Fibroblast of lung (primary cell): ENCODE data around the gene AKAP13. TPM values are rescaled to one million over a fixed set of nuclear protein-coding genes. Genes with fewer than 3 reads are reported as not detected.

Source experiments
- DNase-seq, 2 donors: peaks; one replicate each; pipeline versions ENCODE4 v3.0.0 to v3.0.0-alpha.2; 2010; ENCODE audit warnings: low read depth in 2 of 2
- H2AFZ ChIP-seq: 2 replicates; pipeline ENCODE4 v1.5.1; 2012; ENCODE audit warnings: low read length, control low read depth, inconsistent platforms
- H3K27ac ChIP-seq: 2 replicates; pipeline ENCODE4 v1.5.1; 2011; ENCODE audit warnings: low read length, control low read depth; ENCODE audit not compliant: insufficient read depth
- H3K27me3 ChIP-seq: 2 replicates; pipeline ENCODE4 v1.5.1; 2011; ENCODE audit warnings: mild to moderate bottlenecking, low read length; ENCODE audit not compliant: control insufficient read depth, insufficient read depth
- H3K36me3 ChIP-seq: 2 replicates; pipeline ENCODE4 v1.5.1; 2011; ENCODE audit warnings: low read length; ENCODE audit not compliant: control insufficient read depth, insufficient read depth
- H3K4me1 ChIP-seq: 2 replicates; pipeline ENCODE4 v1.5.1; 2011; ENCODE audit warnings: low read length; ENCODE audit not compliant: control insufficient read depth, insufficient read depth; ENCODE audit errors: extremely low read depth
- H3K4me2 ChIP-seq: 2 replicates; pipeline ENCODE4 v1.5.1; 2011; ENCODE audit warnings: low read length, control low read depth; ENCODE audit not compliant: insufficient read depth; ENCODE audit errors: extremely low read depth
- H3K4me3 ChIP-seq, 4 experiments: fragments of 200-600 bp in 1 of 4; sonication (generic) in 1 of 4; replicated peaks in 1 of 4; 2 replicates each; pipeline ENCODE4 v1.5.1; 2011 to 2016; ENCODE audit warnings: low read length in 4 of 4, low read depth in 3 of 4, mild to moderate bottlenecking in 3 of 4, control low read depth in 2 of 4, inconsistent platforms in 1 of 4, mixed read lengths in 1 of 4; ENCODE audit not compliant: insufficient read depth in 1 of 4; ENCODE audit errors: control extremely low read depth in 1 of 4
- H3K79me2 ChIP-seq: 2 replicates; pipeline ENCODE4 v1.5.1; 2012; ENCODE audit warnings: mild to moderate bottlenecking, low read length, inconsistent platforms; ENCODE audit not compliant: control insufficient read depth, insufficient read depth
- H3K9ac ChIP-seq: 2 replicates; pipeline ENCODE4 v1.5.1; 2011; ENCODE audit warnings: mild to moderate bottlenecking, low read length, control low read depth; ENCODE audit not compliant: insufficient read depth
- H3K9me3 ChIP-seq: 2 replicates; pipeline ENCODE4 v1.5.1; 2012; ENCODE audit warnings: low read depth, low read length; ENCODE audit not compliant: control insufficient read depth, insufficient read depth
- H4K20me1 ChIP-seq: 2 replicates; pipeline ENCODE4 v1.5.1; 2011; ENCODE audit warnings: low read length; ENCODE audit not compliant: control insufficient read depth, insufficient read depth; ENCODE audit errors: extremely low read depth
- CTCF ChIP-seq, 2 donors: IDR thresholded peaks in 1 of 2; conservative IDR thresholded peaks in 1 of 2; 1 replicate in 1 of 2; 2 replicates in 1 of 2; pipeline ENCODE4 v1.5.1; 2011 to 2012; ENCODE audit warnings: low read length in 2 of 2, control low read depth in 1 of 2, inconsistent platforms in 1 of 2, low read depth in 1 of 2, mild to moderate bottlenecking in 1 of 2
- EZH2 ChIP-seq: IDR thresholded peaks from 2 replicates; pipeline ENCODE4 v1.5.1; 2012; ENCODE audit warnings: low read length, control low read depth, mild to moderate bottlenecking; ENCODE audit errors: missing control alignments
- polyA plus RNA-seq, 2 donors: library from polyadenylated mRNA; depleted of rRNA in 1 of 2; stranded (reverse) in 1 of 2; unstranded in 1 of 2; fragments of >200 nt; gene quantifications; 2 replicates each; pipeline ENCODE4 v1.2.1, GENCODE V29; 2011 to 2012; ENCODE audit warnings: missing spikeins in 1 of 2
- total RNA-seq: library from RNA; depleted of rRNA; stranded (reverse); fragments of >200 nt; gene quantifications from 2 replicates; pipeline ENCODE4 v1.2.1, GENCODE V29; 2014

The AKAP13 gene
- total and polyA plus RNA-seq, 2 donors (not counting 1 experiment from before 2014, with no cell fraction given), result 8.3 to 68.4 TPM

- Histone ChIP-seq H3K4me3 (no peak overlapping the region), H3K27me3 (no peaks in the 10 kb centered on the region), H3K4me2 (no peak overlapping the region)
Observed at GRCh38 chr15:85692321-85692720, 311.9 kb downstream of the AKAP13 start.

GRCh38 chr15:85692873-85693272 is 312.5 kb downstream of the AKAP13 start:
- Histone ChIP-seq H2AFZ (no peak overlapping the region), H3K27ac (no peak overlapping the region), H3K9me3 (no peaks in the 10 kb centered on the region), H3K36me3 (peaks cover 2% of the 10 kb centered on the region), H3K9ac (no peak overlapping the region), H3K79me2 (no peaks in the 10 kb centered on the region), H4K20me1 (no peaks in the 10 kb centered on the region), H3K4me2 (no peak overlapping the region), H3K27me3 (no peaks in the 10 kb centered on the region), H3K4me1 (no peaks in the 10 kb centered on the region), H3K4me3 (no peak overlapping the region)
- TF ChIP-seq CTCF (conservative IDR thresholded peaks at IDR 0.05 in 1 of 2, IDR thresholded peaks at IDR 0.05 in 1 of 2; ENCODE audit: low read depth in 1 of 2, low read length in 2 of 2), result no peak
- TF ChIP-seq EZH2, result no peak
- no peak for DNase-seq

More at GRCh38 chr15:85692321-85692720, 311.9 kb downstream of the AKAP13 start:
- TF ChIP-seq CTCF (conservative IDR thresholded peaks at IDR 0.05 in 1 of 2, IDR thresholded peaks at IDR 0.05 in 1 of 2; ENCODE audit: low read depth in 1 of 2, low read length in 2 of 2) (no peak), EZH2 (no peak)
- no peak overlapping the region for H3K27ac ChIP-seq
- H3K4me1 ChIP-seq, result no peaks in the 10 kb centered on the region
- no peak for DNase-seq
- H2AFZ ChIP-seq, result no peak overlapping the region
- no peaks in the 10 kb centered on the region for H4K20me1 ChIP-seq
- peaks cover 2% of the 10 kb centered on the region for H3K36me3 ChIP-seq
- no peaks in the 10 kb centered on the region for H3K9me3 ChIP-seq
- H3K79me2 ChIP-seq, result no peaks in the 10 kb centered on the region
- H3K9ac ChIP-seq, result no peak overlapping the region

- TF ChIP-seq EZH2, result no peak
- TF ChIP-seq CTCF (conservative IDR thresholded peaks at IDR 0.05 in 1 of 2, IDR thresholded peaks at IDR 0.05 in 1 of 2; ENCODE audit: low read depth in 1 of 2, low read length in 2 of 2), result no peak
- H3K4me2 ChIP-seq, result no peak overlapping the region
- no peak overlapping the region for H3K27ac ChIP-seq
- no peaks in the 10 kb centered on the region for H4K20me1 ChIP-seq
- no peak overlapping the region for H3K4me3 ChIP-seq
- no peak overlapping the region for H2AFZ ChIP-seq
- no peak for DNase-seq
- no peaks in the 10 kb centered on the region for H3K9me3 ChIP-seq
- H3K27me3 ChIP-seq, result no peaks in the 10 kb centered on the region
- H3K9ac ChIP-seq, result no peak overlapping the region
- no peaks in the 10 kb centered on the region for H3K79me2 ChIP-seq
- H3K4me1 ChIP-seq, result no peaks in the 10 kb centered on the region
- H3K36me3 ChIP-seq, result peaks cover 2% of the 10 kb centered on the region
Observed at GRCh38 chr15:85693277-85693676, 312.9 kb downstream of the AKAP13 start.
